H7 (cell line): ENCODE data around the gene ABLIM1. TPM values are rescaled to one million over a fixed set of nuclear protein-coding genes. Genes with fewer than 3 reads are reported as not detected.
A peak's percentile ranks its signal among the peaks of the same experiment; 100 is the strongest.

Source experiments
- DNase-seq: peaks from one replicate; pipeline ENCODE4 v3.0.0; 2012
- H3K27me3 ChIP-seq: 2 replicates; pipeline ENCODE4 v1.6.0; 2011; ENCODE audit warnings: mild to moderate bottlenecking, low read length; ENCODE audit not compliant: control insufficient read depth, insufficient read depth
- H3K36me3 ChIP-seq: replicated peaks from 2 replicates; pipeline ENCODE4 v1.5.1; 2011; ENCODE audit warnings: low read length; ENCODE audit not compliant: control insufficient read depth, insufficient read depth
- H3K4me3 ChIP-seq: 2 replicates; pipeline ENCODE4 v1.5.1; 2011; ENCODE audit warnings: low read depth, mild to moderate bottlenecking, control low read depth, low read length, moderate library complexity; ENCODE audit not compliant: insufficient read depth
- total RNA-seq: library from RNA; depleted of rRNA; stranded (reverse); fragments of >200 nt; shearing (Covaris generic); gene quantifications from 2 replicates; pipeline ENCODE4 v1.2.3, GENCODE V29; 2014

ABLIM1 gene
- total RNA-seq, 1 experiment from 2014 or later: 29.5 TPM

GRCh38 chr10:114629083-114629823, 28.8 kb downstream of the ABLIM1 start:
- Histone ChIP-seq H3K4me3 (no peak overlapping the region), H3K36me3 (no peaks in the 10 kb centered on the region), H3K27me3 (peaks cover 17% of the 10 kb centered on the region)
- DNase-seq: no peak

GRCh38 chr10:114628106-114628505, 30.0 kb downstream of the ABLIM1 start:
- Histone ChIP-seq H3K27me3 (peaks cover 17% of the 10 kb centered on the region), H3K36me3 (no peaks in the 10 kb centered on the region), H3K4me3 (no peak overlapping the region)
- DNase-seq: no peak

GRCh38 chr10:114626841-114627240, 31.2 kb downstream of the ABLIM1 start:
- Histone ChIP-seq H3K4me3 (no peak overlapping the region), H3K36me3 (no peaks in the 10 kb centered on the region), H3K27me3 (peaks cover 11% of the 10 kb centered on the region)
- no peak for DNase-seq

- no peak overlapping the region for H3K4me3 ChIP-seq
- no peaks in the 10 kb centered on the region for H3K36me3 ChIP-seq
- H3K27me3 ChIP-seq: no peaks in the 10 kb centered on the region; the same call in 1 of the 2 replicates
- no peak for DNase-seq
Measured at GRCh38 chr10:114624951-114625780, 32.9 kb downstream of the ABLIM1 start.

GRCh38 chr10:114624422-114624821, 33.7 kb downstream of the ABLIM1 start:
- no peaks in the 10 kb centered on the region; the same call in 1 of the 2 replicates for H3K27me3 ChIP-seq
- DNase-seq: no peak
- no peaks in the 10 kb centered on the region for H3K36me3 ChIP-seq
- H3K4me3 ChIP-seq: no peak overlapping the region

GRCh38 chr10:114623661-114624294, 34.3 kb downstream of the ABLIM1 start:
- DNase-seq: peak; percentile 19

GRCh38 chr10:114623155-114623554, 34.9 kb downstream of the ABLIM1 start:
- DNase-seq: no peak

More at GRCh38 chr10:114623661-114624294, 34.3 kb downstream of the ABLIM1 start:
- Histone ChIP-seq H3K27me3 (no peaks in the 10 kb centered on the region), H3K4me3 (no peak overlapping the region), H3K36me3 (no peaks in the 10 kb centered on the region)

GRCh38 chr10:114618722-114619121, 39.4 kb downstream of the ABLIM1 start:
- Histone ChIP-seq H3K36me3 (no peaks in the 10 kb centered on the region), H3K27me3 (no peaks in the 10 kb centered on the region), H3K4me3 (no peak overlapping the region)
- DNase-seq: no peak

More at GRCh38 chr10:114623155-114623554, 34.9 kb downstream of the ABLIM1 start:
- H3K27me3 ChIP-seq: no peaks in the 10 kb centered on the region
- H3K36me3 ChIP-seq: no peaks in the 10 kb centered on the region
- no peak overlapping the region for H3K4me3 ChIP-seq

GRCh38 chr10:114616516-114616915, 41.6 kb downstream of the ABLIM1 start:
- no peaks in the 10 kb centered on the region for H3K27me3 ChIP-seq
- H3K4me3 ChIP-seq: no peak overlapping the region
- no peaks in the 10 kb centered on the region for H3K36me3 ChIP-seq
- DNase-seq: no peak

GRCh38 chr10:114616103-114616502, 42.0 kb downstream of the ABLIM1 start:
- Histone ChIP-seq H3K27me3 (no peaks in the 10 kb centered on the region), H3K4me3 (no peak overlapping the region), H3K36me3 (no peaks in the 10 kb centered on the region)
- no peak for DNase-seq

- no peak for DNase-seq
- Histone ChIP-seq H3K27me3 (no peaks in the 10 kb centered on the region), H3K4me3 (no peak overlapping the region), H3K36me3 (no peaks in the 10 kb centered on the region)
Measured at GRCh38 chr10:114615600-114616007, 42.5 kb downstream of the ABLIM1 start.

GRCh38 chr10:114613237-114613979, 44.7 kb downstream of the ABLIM1 start:
- Histone ChIP-seq H3K36me3 (no peaks in the 10 kb centered on the region), H3K4me3 (no peak overlapping the region), H3K27me3 (no peaks in the 10 kb centered on the region)
- DNase-seq: no peak

- no peak for DNase-seq
- no peaks in the 10 kb centered on the region for H3K36me3 ChIP-seq
- H3K27me3 ChIP-seq: no peaks in the 10 kb centered on the region
- no peak overlapping the region for H3K4me3 ChIP-seq
Measured at GRCh38 chr10:114611617-114612016, 46.5 kb downstream of the ABLIM1 start.
